ENCODE data around the gene CELF5. TPM values are rescaled to one million over a fixed set of nuclear protein-coding genes. Genes with fewer than 3 reads are reported as not detected.

The CELF5 gene
- total and polyA plus RNA-seq, 2 donors (not counting 1 experiment from before 2014, with no cell fraction given): 0.15 TPM; not detected in 1

GRCh38 chr19:3203805-3204645 is 20.4 kb upstream of the CELF5 start:
- Mint-ChIP-seq H3K4me3 (no peak overlapping the region), H3K27ac (no peak overlapping the region), H3K27me3 (no peaks in the 10 kb centered on the region), H3K4me1 (no peaks in the 10 kb centered on the region), H3K9me3 (ENCODE audit: insufficient read depth) (no peaks in the 10 kb centered on the region)
- CTCF ChIA-PET: no interaction called here
- no peak overlapping the region for H3K4me3 ChIP-seq (ENCODE audit: control extremely low read depth in 1 of 5, extremely low read depth in 1 of 5, insufficient read depth in 1 of 5, low read depth in 2 of 5, low read length in 4 of 5)
- H3K4me2 ChIP-seq (replicated peaks; ENCODE audit: low read depth, low read length, poor library complexity, severe bottlenecking): no peak overlapping the region
- no peak overlapping the region for H3K27ac ChIP-seq (ENCODE audit: low read length in 2 of 2)
- H2AFZ ChIP-seq (ENCODE audit: insufficient read depth, low read depth, low read length, poor library complexity, severe bottlenecking): no peak overlapping the region
- POLR2A ChIA-PET: interaction anchor here (0.5 kb wide), 1 partner anchor 21 kb away, joined by 8 read pairs; no protein-coding TSS in a partner anchor
- ATAC-seq (ENCODE audit: low read depth) (no peak), DNase-seq (no peak)
- H3K9ac ChIP-seq (ENCODE audit: low read length): no peak overlapping the region
- H3K4me1 ChIP-seq (ENCODE audit: control insufficient read depth in 2 of 2, insufficient read depth in 2 of 2, low read length in 2 of 2): no peaks in the 10 kb centered on the region
- no peaks in the 10 kb centered on the region for H4K20me1 ChIP-seq (ENCODE audit: control insufficient read depth, insufficient read depth, low read length, poor library complexity, severe bottlenecking)
- H3K36me3 ChIP-seq (replicated peaks in 1 of 2; ENCODE audit: control extremely low read depth in 1 of 2, control insufficient read depth in 1 of 2, extremely low read depth in 1 of 2, insufficient read depth in 2 of 2, low read length in 1 of 2): peaks cover 0 to 47% of the 10 kb centered on the region in 2 experiments
- whole genome bisulfite sequencing (ENCODE audit: insufficient coverage): 97% methylated on average over 43 of the region's 43 CpGs
- no peaks in the 10 kb centered on the region for H3K9me3 ChIP-seq (ENCODE audit: control extremely low read depth in 1 of 3, control insufficient read depth in 2 of 3, insufficient read depth in 1 of 3, low read length in 2 of 3)
- no peaks in the 10 kb centered on the region for H3K27me3 ChIP-seq (replicated peaks in 1 of 4; ENCODE audit: control extremely low read depth in 1 of 4, control insufficient read depth in 3 of 4, insufficient read depth in 4 of 4, low read length in 3 of 4)
- no peak for TF ChIP-seq CTCF (IDR thresholded peaks at IDR 0.05)
- TF ChIP-seq EZH2 (IDR thresholded peaks at IDR 0.05; ENCODE audit: borderline replicate concordance, insufficient read depth, low read depth, low read length, poor library complexity, severe bottlenecking): no peak
- H3K79me2 ChIP-seq (ENCODE audit: control insufficient read depth, insufficient read depth, low read length): no peaks in the 10 kb centered on the region
- intact Hi-C loops (cut with micrococcal nuclease): no loop called here

GRCh38 chr19:3204646-3205275 is 19.7 kb upstream of the CELF5 start:
- POLR2A ChIA-PET: no interaction called here
- Histone ChIP-seq H3K9me3 (ENCODE audit: control extremely low read depth in 1 of 3, control insufficient read depth in 2 of 3, insufficient read depth in 1 of 3, low read length in 2 of 3) (no peaks in the 10 kb centered on the region), H3K79me2 (ENCODE audit: control insufficient read depth, insufficient read depth, low read length) (no peaks in the 10 kb centered on the region), H3K27ac (ENCODE audit: low read length in 2 of 2) (no peak overlapping the region), H3K36me3 (replicated peaks in 1 of 2; ENCODE audit: control extremely low read depth in 1 of 2, control insufficient read depth in 1 of 2, extremely low read depth in 1 of 2, insufficient read depth in 2 of 2, low read length in 1 of 2) (peaks cover 0 to 47% of the 10 kb centered on the region in 2 experiments), H2AFZ (ENCODE audit: insufficient read depth, low read depth, low read length, poor library complexity, severe bottlenecking) (no peak overlapping the region), H3K4me1 (ENCODE audit: control insufficient read depth in 2 of 2, insufficient read depth in 2 of 2, low read length in 2 of 2) (no peaks in the 10 kb centered on the region), H3K4me3 (ENCODE audit: control extremely low read depth in 1 of 5, extremely low read depth in 1 of 5, insufficient read depth in 1 of 5, low read depth in 2 of 5, low read length in 4 of 5) (no peak overlapping the region), H3K4me2 (replicated peaks; ENCODE audit: low read depth, low read length, poor library complexity, severe bottlenecking) (no peak overlapping the region), H3K27me3 (replicated peaks in 1 of 4; ENCODE audit: control extremely low read depth in 1 of 4, control insufficient read depth in 3 of 4, insufficient read depth in 4 of 4, low read length in 3 of 4) (no peaks in the 10 kb centered on the region), H3K9ac (ENCODE audit: low read length) (no peak overlapping the region), H4K20me1 (ENCODE audit: control insufficient read depth, insufficient read depth, low read length, poor library complexity, severe bottlenecking) (no peaks in the 10 kb centered on the region)
- ATAC-seq (ENCODE audit: low read depth) (no peak), DNase-seq (no peak)
- intact Hi-C loops (cut with micrococcal nuclease): no loop called here
- Mint-ChIP-seq H3K27me3 (no peaks in the 10 kb centered on the region), H3K4me1 (no peaks in the 10 kb centered on the region), H3K27ac (no peak overlapping the region), H3K4me3 (no peak overlapping the region), H3K9me3 (ENCODE audit: insufficient read depth) (no peaks in the 10 kb centered on the region)
- TF ChIP-seq CTCF (IDR thresholded peaks at IDR 0.05) (no peak), EZH2 (IDR thresholded peaks at IDR 0.05; ENCODE audit: borderline replicate concordance, insufficient read depth, low read depth, low read length, poor library complexity, severe bottlenecking) (no peak)
- 96% methylated on average over 35 of the region's 35 CpGs for WGBS (ENCODE audit: insufficient coverage)
- CTCF ChIA-PET: no interaction called here

Data from B cell (primary cell).